HT-29 (cell line): ENCODE results near the gene DCLK2. TPM values are rescaled to one million over a fixed set of nuclear protein-coding genes. Genes with fewer than 3 reads are reported as not detected.
"Not testable (repeated sequence)": the region's sequence is repeated elsewhere in the genome, so short reads cannot be mapped to it uniquely, and the experiment has no call there.

Source experiments
- DNase-seq: peaks from one replicate; pipeline ENCODE4 v3.0.0-alpha.2; 2015; ENCODE audit warnings: low spot score
- total RNA-seq: library from RNA; depleted of rRNA; stranded (reverse); fragments of >200 nt; shearing (Covaris generic); gene quantifications from 2 replicates; pipeline ENCODE4 v1.2.3, GENCODE V29; 2014

DCLK2 gene
- total RNA-seq, 1 experiment from 2014 or later = not detected

DNA sequence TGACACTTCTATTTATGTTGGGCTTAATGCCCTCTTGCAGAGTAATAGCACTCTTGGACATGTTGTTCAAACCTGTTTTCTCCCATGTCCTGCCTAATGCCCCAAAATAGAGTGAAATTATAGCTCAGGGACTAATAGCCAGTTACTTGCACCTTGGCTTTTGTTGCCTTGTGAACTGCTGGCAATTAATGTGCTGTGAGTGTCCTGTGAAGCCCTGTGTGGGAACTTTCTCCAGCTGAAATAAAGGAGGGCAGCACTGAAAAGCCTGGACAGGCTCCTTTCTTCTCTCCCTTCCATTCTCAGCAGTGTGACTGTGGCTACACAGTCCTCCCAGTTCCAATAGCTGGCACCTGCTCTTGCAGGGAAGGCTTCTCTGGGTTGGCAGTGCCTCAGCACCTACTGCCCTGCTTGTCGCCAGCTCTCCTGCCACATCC is 72.4 kb downstream of the DCLK2 start:
- no peak for DNase-seq

DNA sequence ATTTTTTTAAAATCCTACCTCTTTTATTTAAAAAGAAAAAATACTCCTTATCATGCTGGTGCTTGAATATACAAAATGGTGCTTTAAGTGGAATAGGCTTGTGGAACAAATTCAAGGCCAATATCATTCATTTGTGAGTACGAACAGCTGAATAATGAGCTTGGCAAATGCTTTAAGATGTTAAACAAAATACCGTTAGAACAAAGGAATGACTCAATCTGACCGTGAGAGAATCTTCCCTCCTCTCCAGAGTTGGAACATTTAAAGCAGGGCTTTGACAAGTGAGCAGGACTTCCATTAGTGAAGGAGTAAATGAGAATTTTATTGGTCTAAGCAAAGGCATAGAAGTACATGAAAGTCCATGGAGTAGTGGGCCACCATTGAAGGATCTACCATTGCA is 74.5 kb downstream of the DCLK2 start:
- DNase-seq = no peak

DNA sequence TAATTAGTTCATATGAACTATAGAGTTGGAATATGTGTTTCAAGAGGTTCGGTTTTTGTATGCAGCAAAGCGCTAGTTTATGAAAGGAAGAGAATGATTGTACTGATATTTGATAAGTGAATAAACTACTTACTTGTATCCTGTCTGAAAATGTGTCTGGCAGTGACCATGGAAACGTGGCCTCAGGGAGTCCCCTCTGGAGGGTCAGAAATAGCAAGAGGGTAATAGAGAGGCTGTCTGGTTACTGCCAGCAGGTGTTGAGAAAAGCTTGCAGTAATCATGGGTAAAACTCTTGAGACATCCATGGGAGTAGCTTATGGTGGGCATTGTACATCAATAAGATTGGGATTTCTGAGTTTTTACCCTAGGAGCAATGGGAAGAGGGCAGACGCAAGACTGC is 77.1 kb downstream of the DCLK2 start:
- DNase-seq = no peak

DNA sequence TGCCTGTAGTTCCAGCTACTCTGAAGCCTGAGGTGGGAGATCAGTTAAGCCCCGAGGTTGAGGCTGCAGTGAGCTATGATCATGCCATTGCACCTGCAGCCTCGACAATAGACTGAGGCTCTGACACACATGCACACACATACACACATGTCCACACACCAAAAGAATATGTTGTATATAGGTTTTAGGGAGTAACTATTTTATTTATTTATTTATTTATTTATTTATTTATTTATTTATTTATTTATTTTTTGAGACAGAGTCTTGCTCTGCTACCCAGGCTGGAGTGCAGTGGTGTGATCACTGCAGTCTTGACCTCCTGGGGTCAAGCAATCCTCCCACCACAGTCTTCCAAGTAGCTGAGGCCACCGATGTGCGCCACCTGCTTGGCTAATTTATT is 78.3 kb downstream of the DCLK2 start:
- no peak for DNase-seq

DNA sequence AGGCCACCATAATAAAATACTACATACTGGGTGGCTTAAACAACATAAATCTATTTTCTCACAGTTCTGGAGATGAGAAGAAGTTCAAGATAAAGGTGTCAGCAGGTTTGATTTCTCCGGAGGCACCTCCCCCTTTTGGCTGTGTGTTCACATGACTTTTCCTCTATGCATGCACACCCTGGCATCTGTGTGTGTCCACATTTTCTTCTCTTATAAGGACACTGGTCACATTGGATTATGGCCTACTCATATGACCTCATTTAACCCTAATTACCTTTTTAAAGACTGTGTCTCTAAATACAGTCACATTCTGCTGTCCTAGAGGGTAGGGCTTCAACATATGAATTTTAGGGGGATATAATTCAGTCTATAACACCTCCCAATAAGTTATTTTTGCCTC is 79.8 kb downstream of the DCLK2 start:
- DNase-seq = no peak

DNA sequence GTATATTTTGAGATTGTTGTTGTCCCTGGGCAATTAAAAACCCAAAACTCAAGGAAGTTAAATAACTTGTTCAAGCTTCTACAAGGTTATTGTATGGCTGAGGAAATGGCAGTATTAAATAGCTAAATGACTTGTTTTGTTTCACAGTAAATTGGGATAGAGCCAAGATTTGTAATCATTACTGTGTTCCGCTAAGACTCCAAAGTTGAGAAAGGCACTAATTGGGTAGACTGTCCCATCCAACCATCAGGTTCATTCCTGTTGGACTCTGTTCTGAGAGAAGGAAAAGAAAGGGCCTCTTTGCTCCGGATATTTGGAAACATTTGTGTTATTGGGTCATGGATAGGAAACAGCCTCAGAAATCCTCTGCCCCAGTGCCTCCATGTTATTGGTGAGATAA is 82.2 kb downstream of the DCLK2 start:
- no peak for DNase-seq

DNA sequence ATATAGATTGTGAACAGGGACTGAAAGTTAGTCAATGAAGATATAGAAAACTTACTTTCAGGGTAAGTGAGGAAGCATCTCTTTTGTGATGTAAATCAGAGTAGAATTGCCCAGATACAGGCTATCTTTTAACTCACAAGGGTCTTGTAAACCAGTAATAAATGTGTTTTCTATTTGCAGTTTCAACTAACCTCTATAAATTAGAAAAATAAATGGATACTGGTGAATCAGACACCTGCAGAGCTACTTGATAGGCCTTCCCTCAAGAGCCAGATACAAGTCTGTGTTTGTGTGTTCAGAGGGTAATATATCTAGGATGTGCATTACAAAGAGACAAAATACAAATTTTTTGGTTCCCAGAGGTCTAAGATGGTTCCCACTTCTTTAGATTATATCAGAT is 82.9 kb downstream of the DCLK2 start:
- no peak for DNase-seq

DNA sequence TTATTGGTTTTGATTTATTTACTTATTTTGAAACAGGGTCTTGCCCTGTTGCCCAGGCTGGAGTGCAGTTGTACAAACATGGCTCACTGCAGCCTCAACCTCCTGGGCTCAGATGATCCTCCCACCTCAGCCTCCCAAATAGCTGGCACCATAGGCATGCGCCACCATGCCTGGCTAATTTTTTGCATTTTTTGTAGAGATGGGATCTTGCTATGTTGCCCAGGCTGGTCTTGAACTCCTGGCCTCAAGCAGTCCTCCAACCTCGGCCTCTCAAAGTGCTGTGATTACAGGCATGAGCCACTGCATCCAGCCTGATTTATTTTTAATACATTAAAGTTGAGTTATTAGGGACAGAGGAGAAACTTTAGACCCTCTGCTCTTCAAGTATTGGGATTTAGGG is 83.8 kb downstream of the DCLK2 start:
- DNase-seq = not testable (repeated sequence)

DNA sequence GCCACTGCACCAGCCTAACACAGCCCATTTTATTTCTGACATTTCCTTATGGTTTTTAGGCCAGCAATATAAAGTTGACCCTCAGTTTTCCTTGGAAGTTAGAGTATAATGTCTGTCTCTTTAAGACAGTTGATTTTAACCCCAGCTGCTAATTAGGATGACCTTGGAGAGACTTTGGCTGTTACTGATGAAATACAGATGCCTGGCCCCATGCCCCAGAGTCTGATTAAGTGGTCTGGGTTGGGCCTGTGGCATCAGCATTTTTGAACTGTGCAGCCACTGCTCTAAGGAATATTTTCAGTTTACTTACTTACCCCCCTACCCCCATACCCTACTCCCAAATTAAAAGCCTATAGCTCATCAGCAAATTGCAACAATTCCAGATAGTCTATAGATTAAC is 85.8 kb downstream of the DCLK2 start:
- no peak for DNase-seq

DNA sequence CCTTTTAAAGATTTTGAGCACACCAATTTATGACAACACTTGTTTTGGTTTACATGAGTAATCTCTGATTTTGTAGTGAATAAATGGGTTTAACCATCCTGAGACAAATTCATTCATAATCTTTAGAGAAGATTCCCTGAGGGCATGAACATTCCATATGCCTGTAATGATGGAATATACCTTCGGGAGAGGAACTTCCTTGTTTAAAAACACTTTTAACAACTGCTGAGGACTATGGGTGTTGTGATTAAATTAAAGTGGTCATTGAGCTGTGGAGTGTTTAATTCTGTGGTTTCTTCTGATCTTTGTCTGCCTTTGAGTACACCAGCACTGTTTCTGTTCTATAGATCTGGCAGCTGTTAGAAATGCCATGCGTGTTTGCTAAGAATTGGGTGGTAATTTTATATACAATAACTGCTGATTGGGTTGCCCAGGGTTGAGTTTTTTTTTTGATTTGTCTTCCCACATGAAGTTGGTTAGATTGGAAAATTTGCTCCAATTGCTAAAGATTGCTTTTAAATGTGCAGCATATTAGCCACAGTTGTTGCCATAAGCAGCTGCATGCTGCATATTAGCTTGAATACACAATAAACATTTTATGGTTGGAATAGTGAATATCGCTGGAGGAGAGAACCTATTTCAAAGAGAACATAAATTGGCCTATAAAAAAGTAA is 86.8 kb downstream of the DCLK2 start:
- no peak for DNase-seq

DNA sequence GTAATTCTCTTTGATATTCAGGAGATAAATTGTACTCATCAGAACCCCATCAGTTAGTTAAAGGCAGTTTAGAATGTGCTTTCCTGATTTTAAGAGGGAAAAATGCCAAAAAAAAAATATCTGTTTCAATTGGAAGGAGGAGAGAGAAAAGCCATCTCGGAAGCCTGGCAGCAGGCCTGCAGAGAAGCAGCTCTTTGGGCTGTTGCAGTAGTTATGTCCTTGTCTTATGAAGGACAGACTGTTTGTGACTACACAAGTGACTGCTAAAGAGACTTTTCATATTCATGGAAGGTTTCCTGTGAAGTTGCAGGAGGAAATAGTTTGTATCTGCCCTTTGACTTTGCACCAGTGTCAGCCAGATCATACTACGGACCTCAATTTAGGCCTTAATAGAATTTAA is 88.8 kb downstream of the DCLK2 start:
- DNase-seq = no peak

DNA sequence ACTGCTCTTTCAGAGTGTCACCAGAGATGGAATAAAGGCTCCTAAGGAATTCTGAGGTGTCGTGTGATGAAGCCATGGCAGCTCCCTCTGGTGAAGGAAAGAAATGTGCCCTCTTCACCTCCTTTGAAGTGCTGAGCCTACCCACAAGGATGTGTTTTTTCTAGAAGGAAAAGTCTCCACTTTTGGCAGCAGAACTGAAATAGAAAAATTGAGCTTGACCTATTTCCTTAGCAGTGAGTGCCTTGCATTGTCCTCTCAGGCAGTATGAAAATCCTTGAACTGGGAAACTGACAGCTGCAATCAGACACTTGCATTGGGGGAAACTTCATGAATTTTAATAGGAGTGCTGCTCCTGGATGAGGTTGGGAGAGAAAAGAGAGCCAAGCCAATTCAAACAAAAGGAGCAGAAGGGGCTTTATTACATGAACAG is 95.2 kb downstream of the DCLK2 start:
- DNase-seq = no peak

DNA sequence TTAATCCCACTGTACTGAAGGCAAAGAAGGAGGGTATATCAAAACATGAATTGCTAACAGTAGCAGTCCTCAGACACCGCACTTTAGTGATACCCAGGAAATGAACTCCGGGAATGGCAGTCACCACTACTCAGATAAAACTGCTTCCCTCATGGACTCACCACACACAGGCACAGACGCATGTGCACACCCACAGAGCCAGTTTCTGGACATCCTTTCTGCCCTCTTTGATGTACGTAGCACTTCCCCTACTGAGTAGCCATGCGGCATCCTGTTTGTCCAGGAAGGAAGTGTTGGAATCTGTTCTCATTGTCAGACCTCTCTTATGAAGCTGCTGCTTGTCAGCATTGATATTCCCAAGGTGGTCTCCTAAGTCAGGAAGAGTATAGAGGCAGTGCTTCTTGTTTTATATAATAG is 95.7 kb downstream of the DCLK2 start:
- DNase-seq = no peak

DNA sequence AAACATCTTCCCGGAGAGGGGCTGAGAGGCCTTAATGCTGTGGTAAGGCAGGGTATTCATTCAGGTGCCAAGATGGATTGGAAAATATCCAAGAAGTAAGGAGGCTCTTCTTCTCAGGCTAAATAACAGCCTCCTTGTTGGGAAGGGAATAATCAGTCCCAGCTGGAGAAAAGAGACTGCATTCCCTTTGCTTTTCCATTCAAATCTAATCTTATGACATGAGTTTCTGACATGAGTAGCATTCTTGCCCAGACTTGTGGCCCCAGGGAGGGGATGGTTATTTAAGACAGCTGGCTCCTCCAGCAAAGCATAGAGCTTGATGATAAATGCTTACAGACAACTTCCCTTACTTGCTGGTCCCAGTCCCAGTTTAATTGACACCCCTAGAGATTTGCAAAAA is 98.3 kb downstream of the DCLK2 start:
- DNase-seq = no peak

DNA sequence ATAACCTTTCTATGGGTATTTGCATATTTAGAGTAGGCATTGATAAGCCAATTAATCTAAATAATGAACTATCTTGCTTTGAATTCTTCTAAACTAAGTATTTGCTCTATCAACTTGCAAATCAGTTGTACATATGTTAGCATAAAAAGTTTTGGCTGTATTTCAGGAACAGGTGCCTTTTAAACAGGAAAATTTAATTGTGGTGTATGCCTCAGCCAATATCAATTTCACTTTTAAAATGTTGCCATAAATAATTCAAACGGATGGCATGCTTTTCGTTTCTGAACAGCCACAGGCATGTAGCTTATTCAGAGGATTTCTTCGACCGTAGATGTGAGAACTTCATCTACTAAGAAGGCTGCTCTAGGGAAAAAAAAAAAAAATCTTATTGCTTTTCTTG is 99.9 kb downstream of the DCLK2 start:
- no peak for DNase-seq

DNA sequence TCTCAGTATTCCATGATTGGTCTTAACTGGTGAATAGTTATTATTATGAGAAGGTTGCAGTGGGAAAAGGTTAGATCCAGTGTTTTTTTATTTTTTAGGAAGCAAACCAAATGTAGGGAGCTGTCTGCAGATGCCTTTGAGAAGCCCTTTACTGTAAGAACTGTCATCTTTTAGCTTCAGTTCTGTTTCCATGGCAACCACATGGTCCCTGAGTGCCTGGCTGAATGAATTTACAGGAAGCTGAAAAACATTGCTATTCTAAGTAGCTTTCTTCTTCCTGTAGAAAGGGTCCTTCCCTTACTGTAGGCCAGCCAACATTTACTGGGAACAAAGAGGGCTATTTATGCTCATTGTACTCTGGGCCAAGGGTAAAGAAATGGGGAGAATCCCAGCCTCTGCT is 103.3 kb downstream of the DCLK2 start:
- no peak for DNase-seq

DNA sequence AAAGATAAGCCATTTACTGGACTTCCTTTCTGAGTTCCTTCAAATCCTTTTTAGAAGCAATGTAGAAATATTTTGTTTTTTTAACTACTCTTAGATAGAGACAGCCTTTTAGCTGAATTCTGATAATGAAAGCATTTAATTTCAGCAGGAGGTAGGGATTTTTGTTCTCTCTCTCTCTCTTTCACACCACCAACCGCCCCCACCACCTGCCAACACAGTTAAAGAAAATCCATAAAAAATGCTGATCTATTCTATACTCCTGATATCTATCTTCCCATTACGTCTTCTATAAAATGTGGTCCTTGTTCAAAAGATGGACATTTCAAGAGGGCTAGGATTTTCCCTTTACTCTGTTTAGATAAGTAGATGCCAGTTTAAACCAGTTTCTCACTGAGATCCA is 104.5 kb downstream of the DCLK2 start:
- DNase-seq = no peak

DNA sequence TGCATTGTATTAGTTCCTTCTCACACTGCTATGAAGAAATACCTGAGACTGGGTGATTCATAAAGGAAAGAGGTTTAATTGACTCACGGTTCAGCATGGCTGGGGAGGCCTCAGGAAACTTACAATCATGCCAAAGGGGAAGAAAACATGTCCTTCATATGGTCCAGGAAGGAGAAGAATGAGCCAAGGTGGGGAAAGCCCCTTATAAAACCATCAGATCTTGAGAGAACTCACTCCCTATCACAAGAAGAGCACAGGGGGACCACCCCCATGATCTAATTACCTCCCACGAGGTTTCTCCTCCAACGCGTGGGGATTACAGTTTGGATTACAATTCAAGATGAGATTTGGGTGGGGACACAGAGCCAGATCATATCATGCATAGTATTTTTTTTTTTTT is 106.8 kb downstream of the DCLK2 start:
- DNase-seq = not testable (repeated sequence)

DNA sequence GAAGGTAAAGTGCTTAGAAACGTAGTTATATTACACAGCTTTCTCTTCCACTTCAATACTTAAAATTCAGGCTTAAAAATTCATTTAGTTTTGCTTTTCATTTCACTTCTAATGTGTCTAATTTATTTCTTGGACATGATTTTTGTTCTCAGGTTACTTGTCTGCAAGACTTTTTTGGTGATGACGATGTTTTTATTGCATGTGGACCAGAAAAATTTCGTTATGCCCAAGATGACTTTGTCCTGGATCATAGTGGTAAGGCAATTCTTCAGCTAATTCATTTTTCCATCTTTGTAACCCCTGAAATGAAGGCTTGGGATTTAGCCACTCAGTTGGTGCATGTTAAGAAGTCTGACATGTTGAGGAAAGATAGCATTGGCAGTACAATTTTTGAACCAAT is 114.7 kb downstream of the DCLK2 start:
- no peak for DNase-seq

DNA sequence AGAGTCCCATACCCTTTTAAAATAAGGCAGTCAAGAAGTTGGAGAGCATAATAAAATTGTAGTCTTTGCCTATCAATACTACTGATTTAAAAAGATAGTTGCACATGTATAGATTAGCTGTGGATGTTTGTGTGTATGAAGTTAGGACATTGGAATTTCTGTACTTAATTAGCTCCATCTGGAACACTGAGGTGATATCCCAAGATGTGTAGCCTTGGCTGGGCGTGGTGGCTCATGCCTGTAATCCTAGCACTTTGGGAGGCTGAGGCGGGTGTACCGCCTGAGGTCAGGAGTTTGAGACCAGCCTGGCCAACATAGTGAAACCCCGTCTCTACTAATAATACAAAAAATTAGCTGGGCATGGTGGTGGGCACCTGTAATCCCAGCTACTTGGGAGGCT is 119.0 kb downstream of the DCLK2 start:
- DNase-seq = not testable (repeated sequence)

DNA sequence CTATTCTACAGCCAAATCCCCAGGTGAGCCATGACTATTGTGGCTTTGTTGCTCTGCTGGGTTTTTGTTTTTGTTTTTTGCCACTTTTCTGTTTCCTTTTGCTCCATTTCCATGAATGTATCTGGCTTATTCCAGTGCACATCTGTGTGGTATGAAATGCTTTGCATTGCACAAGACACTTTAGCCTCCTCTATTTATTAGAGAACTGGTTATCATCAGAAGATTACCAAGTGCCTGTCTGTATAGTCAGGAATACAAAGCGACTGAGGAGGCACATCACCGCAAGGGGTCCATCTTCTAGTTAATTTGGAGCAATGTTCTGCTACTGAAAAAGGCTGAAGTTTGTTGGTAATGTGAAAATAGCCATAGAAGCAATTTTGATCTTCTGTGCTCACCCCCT is 120.8 kb downstream of the DCLK2 start:
- DNase-seq = no peak

DNA sequence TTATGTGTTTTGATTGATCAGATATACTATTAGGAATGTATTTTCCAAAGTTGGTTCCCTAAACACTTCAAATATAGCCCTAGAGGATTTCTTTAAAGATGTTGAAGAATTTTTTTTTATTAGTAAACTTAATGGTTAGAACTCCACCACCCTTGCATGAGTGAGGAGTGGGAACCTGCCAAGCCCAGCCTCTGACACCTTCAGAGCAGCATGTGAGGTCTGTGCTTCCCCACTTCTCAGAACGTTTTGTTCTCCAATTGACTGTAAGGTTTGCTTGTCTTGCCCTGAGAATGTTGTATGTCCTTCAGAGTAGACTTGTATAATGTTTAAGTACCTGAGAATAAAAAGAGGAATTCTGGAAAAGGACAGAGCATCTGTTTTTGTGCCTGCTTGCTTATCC is 126.8 kb downstream of the DCLK2 start:
- no peak for DNase-seq

DNA sequence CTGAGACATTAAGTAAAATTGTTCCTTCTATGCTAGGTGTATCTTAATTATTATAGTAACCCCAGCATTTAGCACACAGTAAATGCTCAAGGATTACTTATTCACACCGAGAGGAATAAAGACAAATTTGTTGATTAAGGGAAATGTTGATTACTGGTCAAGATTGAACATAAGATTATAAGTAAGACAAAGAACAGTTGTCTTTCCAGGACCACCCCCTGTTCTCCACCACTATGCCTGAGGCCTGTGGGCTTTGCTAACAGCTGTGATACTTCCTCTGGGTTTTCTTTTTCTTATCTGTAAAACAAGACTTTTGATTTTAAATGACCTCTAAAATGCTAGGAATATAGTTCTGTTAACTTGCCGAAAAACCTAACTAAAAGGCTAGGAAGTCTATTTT is 128.0 kb downstream of the DCLK2 start:
- DNase-seq = no peak

DNA sequence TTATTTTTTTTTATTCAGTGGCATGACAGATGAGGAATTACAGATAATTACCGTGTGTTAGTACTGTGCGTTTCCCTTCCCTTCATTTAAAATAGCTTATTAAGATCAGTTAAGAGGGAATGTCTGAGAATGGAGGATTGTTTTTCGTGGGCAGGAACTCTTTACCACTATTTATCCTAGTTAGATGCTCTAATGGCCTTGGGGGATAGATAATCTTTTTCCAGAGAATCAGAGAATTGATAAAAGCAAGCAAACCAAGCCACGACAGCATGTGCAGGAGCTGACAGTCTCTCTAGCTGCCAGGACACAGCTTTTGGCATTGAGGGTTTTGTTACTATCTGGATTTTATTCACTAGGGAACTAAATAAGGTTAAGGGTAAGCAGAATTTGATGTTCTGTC is 128.7 kb downstream of the DCLK2 start:
- no peak for DNase-seq
